ENCODE measurements around the gene POLD3. TPM values are rescaled to one million over a fixed set of nuclear protein-coding genes. Genes with fewer than 3 reads are reported as not detected.

POLD3 gene
- total RNA-seq, 1 experiment from 2014 or later, result 76.5 TPM

DNA sequence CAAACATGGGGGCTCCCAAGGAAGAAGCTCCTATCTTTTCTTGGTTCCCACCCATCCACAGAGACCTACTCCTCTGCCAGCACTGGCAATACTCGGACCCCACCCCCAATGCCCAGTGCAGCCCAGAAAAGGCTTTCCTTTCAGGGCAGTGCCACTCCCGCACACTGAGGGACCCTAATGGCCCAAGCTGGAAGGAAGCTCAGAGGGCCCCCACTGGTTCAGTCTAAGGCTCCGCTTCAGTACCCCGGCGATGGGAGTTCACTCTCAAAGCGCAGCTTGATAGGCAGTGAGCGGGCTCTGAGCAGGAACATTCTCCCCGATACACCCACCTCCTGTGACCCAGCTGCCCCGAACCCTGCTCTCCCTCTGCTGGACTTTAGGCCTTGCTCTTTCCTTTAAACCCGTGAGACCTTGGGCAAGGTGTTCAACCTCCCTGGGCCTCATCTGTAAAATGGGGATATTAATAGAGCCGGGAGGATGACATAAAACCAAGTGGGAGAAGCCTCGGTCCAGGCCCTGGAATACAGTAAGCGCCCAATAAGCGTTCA, 90.4 kb downstream of the POLD3 start:
- no peaks in the 10 kb centered on the region for H3K36me3 ChIP-seq (ENCODE audit: insufficient read depth, low read length, poor library complexity, severe bottlenecking)
- H3K9me3 ChIP-seq (ENCODE audit: low read depth, low read length, poor library complexity, severe bottlenecking), result no peaks in the 10 kb centered on the region
- H3K27me3 ChIP-seq (replicated peaks; ENCODE audit: insufficient read depth, low read depth, low read length, poor library complexity), result no peaks in the 10 kb centered on the region
- no peak overlapping the region for H3K27ac ChIP-seq (ENCODE audit: low read depth, low read length, poor library complexity, severe bottlenecking)
- H3K4me3 ChIP-seq (ENCODE audit: low read depth, low read length, poor library complexity, severe bottlenecking), result peak overlapping the region; percentile 47
- CTCF ChIA-PET, result interaction anchor here (0.6 kb wide), 1 partner anchor 253 kb away, joined by 3 read pairs; no protein-coding TSS in a partner anchor
- TF ChIP-seq EZH2 (IDR thresholded peaks at IDR 0.05; ENCODE audit: borderline replicate concordance, low read depth, low read length, poor library complexity, severe bottlenecking) (no peak), CTCF (conservative IDR thresholded peaks at IDR 0.05; ENCODE audit: low read depth, low read length) (no peak)
- POLR2A ChIA-PET (ENCODE audit: low non-redundant PET), result no interaction called here
- DNase-seq (ENCODE audit: low spot score), result no peak
- intact Hi-C loops (cut with micrococcal nuclease; ENCODE audit: unreplicated experiment), result loop anchor here (10.0 kb wide), 1 partner anchor 428 kb away; no protein-coding TSS in a partner anchor
- H3K4me1 ChIP-seq (ENCODE audit: insufficient read depth, low read length, poor library complexity, severe bottlenecking), result no peaks in the 10 kb centered on the region
- no TSS peak for BruUV-seq (replicated peaks)

GRCh38 chr11:74683279-74683871, 91.0 kb downstream of the POLD3 start:
- Histone ChIP-seq H3K9me3 (ENCODE audit: low read depth, low read length, poor library complexity, severe bottlenecking) (no peaks in the 10 kb centered on the region), H3K36me3 (ENCODE audit: insufficient read depth, low read length, poor library complexity, severe bottlenecking) (no peaks in the 10 kb centered on the region), H3K27ac (ENCODE audit: low read depth, low read length, poor library complexity, severe bottlenecking) (no peak overlapping the region), H3K4me1 (ENCODE audit: insufficient read depth, low read length, poor library complexity, severe bottlenecking) (no peaks in the 10 kb centered on the region), H3K4me3 (ENCODE audit: low read depth, low read length, poor library complexity, severe bottlenecking) (peak overlapping the region; percentile 47), H3K27me3 (replicated peaks; ENCODE audit: insufficient read depth, low read depth, low read length, poor library complexity) (no peaks in the 10 kb centered on the region)
- peak; percentile 39 for DNase-seq (ENCODE audit: low spot score)
- no TSS peak for BruUV-seq (replicated peaks)
- intact Hi-C loops (cut with micrococcal nuclease; ENCODE audit: unreplicated experiment), result loop anchor here (10.0 kb wide), 1 partner anchor 429 kb away; no protein-coding TSS in a partner anchor
- POLR2A ChIA-PET (ENCODE audit: low non-redundant PET), result no interaction called here
- CTCF ChIA-PET, result interaction anchor here (0.6 kb wide), 1 partner anchor 254 kb away, joined by 3 read pairs; no protein-coding TSS in a partner anchor
- TF ChIP-seq EZH2 (IDR thresholded peaks at IDR 0.05; ENCODE audit: borderline replicate concordance, low read depth, low read length, poor library complexity, severe bottlenecking) (no peak), CTCF (conservative IDR thresholded peaks at IDR 0.05; ENCODE audit: low read depth, low read length) (peak; percentile 61)

GRCh38 chr11:74683941-74684481, 91.6 kb downstream of the POLD3 start:
- ChIA-PET POLR2A (ENCODE audit: low non-redundant PET) (no interaction called here), CTCF (no interaction called here)
- H3K27me3 ChIP-seq (replicated peaks; ENCODE audit: insufficient read depth, low read depth, low read length, poor library complexity), result no peaks in the 10 kb centered on the region
- TF ChIP-seq CTCF (conservative IDR thresholded peaks at IDR 0.05; ENCODE audit: low read depth, low read length) (no peak), EZH2 (IDR thresholded peaks at IDR 0.05; ENCODE audit: borderline replicate concordance, low read depth, low read length, poor library complexity, severe bottlenecking) (no peak)
- no TSS peak for BruUV-seq (replicated peaks)
- H3K4me3 ChIP-seq (ENCODE audit: low read depth, low read length, poor library complexity, severe bottlenecking), result peak overlapping the region; percentile 47
- no peaks in the 10 kb centered on the region for H3K9me3 ChIP-seq (ENCODE audit: low read depth, low read length, poor library complexity, severe bottlenecking)
- H3K27ac ChIP-seq (ENCODE audit: low read depth, low read length, poor library complexity, severe bottlenecking), result no peak overlapping the region
- no peaks in the 10 kb centered on the region for H3K36me3 ChIP-seq (ENCODE audit: insufficient read depth, low read length, poor library complexity, severe bottlenecking)
- no peaks in the 10 kb centered on the region for H3K4me1 ChIP-seq (ENCODE audit: insufficient read depth, low read length, poor library complexity, severe bottlenecking)
- intact Hi-C loops (cut with micrococcal nuclease; ENCODE audit: unreplicated experiment), result loop anchor here (10.0 kb wide), 1 partner anchor 429 kb away; no protein-coding TSS in a partner anchor
- no peak for DNase-seq (ENCODE audit: low spot score)
